HCT116 (cell line): Measurements from ENCODE around the gene MBP. TPM values are rescaled to one million over a fixed set of nuclear protein-coding genes. Genes with fewer than 3 reads are reported as not detected.
A peak's percentile ranks its signal among the peaks of the same experiment; 100 is the strongest.

Experiments
- ATAC-seq: fragments of 200-7000 bp; cut with Tn5 transposase; 2 replicates; pipeline ENCODE4 v1.9.1; 2020; ENCODE audit warnings: mild to moderate bottlenecking, moderate library complexity
- BruUV-seq: library from RNA; stranded (reverse); fragments of 400-500 nt; replicated peaks from 2 replicates; lab custom pipeline; 2021; lab: Mats Ljungman, UMichigan
- CTCF ChIA-PET: fragments of 300-600 bp; sonication (Branson Sonifier 250); formaldehyde crosslinking; loops from one replicate; lab custom pipeline; 2021; ENCODE audit warnings: antibody characterized with exemption; lab: Charles Lee
- POLR2A ChIA-PET: fragments of 300-600, 350-600 bp; sonication (Branson Sonifier 250); formaldehyde crosslinking; loops from one replicate; lab custom pipeline; 2021; ENCODE audit warnings: antibody characterized with exemption; lab: Charles Lee
- RAD21 ChIA-PET, 2 experiments: fragments of 300-600 bp; sonication (Branson Sonifier 250); formaldehyde crosslinking; loops; one replicate each; lab custom pipeline; 2023; ENCODE audit warnings: low total read pairs in 2 of 2; ENCODE audit not compliant: uncharacterized antibody in 2 of 2, unreplicated experiment in 2 of 2, low non-redundant PET in 1 of 2; lab: Charles Lee
- DNase-seq: peaks from one replicate; pipeline ENCODE4 v3.0.0-alpha.2; 2010; ENCODE audit warnings: low read depth, low spot score
- H2AFZ ChIP-seq: fragments of 200-600 bp; shearing (Covaris generic), sonication (generic); 2 replicates; pipeline ENCODE4 v1.6.1; 2017; ENCODE audit warnings: low read depth, mixed run types, mixed read lengths, antibody characterized with exemption, low read length; ENCODE audit not compliant: poor library complexity, severe bottlenecking
- H3K27ac ChIP-seq: 2 replicates; pipeline ENCODE4 v1.5.1; 2012; ENCODE audit warnings: low read depth, low read length
- H3K27me3 ChIP-seq: fragments of 200-600 bp; sonication (generic); 2 replicates; pipeline ENCODE4 v1.6.1; 2016; ENCODE audit warnings: mixed run types, low read length, mixed read lengths; ENCODE audit not compliant: insufficient read depth
- H3K36me3 ChIP-seq, 2 experiments: fragments of 200-500 bp in 1 of 2; fragments of 200-600 bp in 1 of 2; sonication (Bioruptor generic) in 1 of 2; sonication (generic) in 1 of 2; 2 replicates each; pipeline versions ENCODE4 v1.5.1 to v1.6.1; 2014 to 2016; ENCODE audit warnings: low read length in 2 of 2, inconsistent platforms in 1 of 2, mixed read lengths in 1 of 2, mixed run types in 1 of 2; ENCODE audit not compliant: insufficient read depth in 2 of 2, control insufficient read depth in 1 of 2
- H3K4me1 ChIP-seq, 2 experiments: fragments of 200-600 bp in 1 of 2; sonication (generic) in 1 of 2; 2 replicates each; pipeline versions ENCODE4 v1.5.1 to v1.6.1; 2012 to 2017; ENCODE audit warnings: low read length in 2 of 2, inconsistent platforms in 1 of 2, mild to moderate bottlenecking in 1 of 2, mixed read lengths in 1 of 2, mixed run types in 1 of 2, moderate library complexity in 1 of 2; ENCODE audit not compliant: insufficient read depth in 2 of 2, control insufficient read depth in 1 of 2
- H3K4me2 ChIP-seq: fragments of 200-600 bp; sonication (generic); 2 replicates; pipeline ENCODE4 v1.6.1; 2017; ENCODE audit warnings: mixed run types, low read length, mixed read lengths
- H3K4me3 ChIP-seq, 2 experiments: fragments of 200-600 bp in 1 of 2; sonication (generic) in 1 of 2; replicated peaks in 1 of 2; 2 replicates each; pipeline ENCODE4 v1.5.1; 2011 to 2016; ENCODE audit warnings: low read length in 2 of 2, control low read depth in 1 of 2, low read depth in 1 of 2, mild to moderate bottlenecking in 1 of 2, mixed read lengths in 1 of 2, mixed run types in 1 of 2
- H3K79me2 ChIP-seq: fragments of 200-600 bp; sonication (generic); 2 replicates; pipeline ENCODE4 v1.6.1; 2017; ENCODE audit warnings: mild to moderate bottlenecking, mixed run types, low read length, moderate library complexity, mixed read lengths; ENCODE audit not compliant: insufficient read depth
- H3K9ac ChIP-seq: fragments of 200-600 bp; sonication (generic); 2 replicates; pipeline ENCODE4 v1.6.1; 2016; ENCODE audit warnings: low read length, mixed read lengths
- H3K9me2 ChIP-seq: fragments of 200-600 bp; sonication (generic), shearing (Covaris generic); 2 replicates; pipeline ENCODE4 v1.6.1; 2017; ENCODE audit warnings: mixed run types, mild to moderate bottlenecking, moderate library complexity; ENCODE audit not compliant: insufficient read depth
- H3K9me3 ChIP-seq, 2 experiments: fragments of 200-500 bp in 1 of 2; fragments of 200-600 bp in 1 of 2; sonication (Bioruptor generic) in 1 of 2; sonication (generic) in 1 of 2; 2 replicates each; pipeline ENCODE4 v1.6.1; 2014 to 2017; ENCODE audit warnings: low read length in 2 of 2, mixed read lengths in 2 of 2, inconsistent platforms in 1 of 2, low read depth in 1 of 2, mild to moderate bottlenecking in 1 of 2, mixed run types in 1 of 2, moderate library complexity in 1 of 2; ENCODE audit not compliant: control insufficient read depth in 1 of 2, insufficient read depth in 1 of 2
- H4K20me1 ChIP-seq: fragments of 200-600 bp; sonication (generic), shearing (Covaris generic); 2 replicates; pipeline ENCODE4 v1.6.1; 2017; ENCODE audit warnings: mixed run types, mild to moderate bottlenecking, moderate library complexity; ENCODE audit not compliant: insufficient read depth
- CTCF ChIP-seq, 3 experiments: fragments of 200-600 bp in 1 of 3; sonication (generic) in 1 of 3; IDR thresholded peaks in 2 of 3; conservative IDR thresholded peaks in 1 of 3; 2 replicates each; pipeline ENCODE4 v1.5.1; 2012 to 2017; ENCODE audit warnings: low read depth in 2 of 3, low read length in 2 of 3, antibody characterized with exemption in 1 of 3, borderline replicate concordance in 1 of 3, control low read depth in 1 of 3, mild to moderate bottlenecking in 1 of 3, mixed read lengths in 1 of 3, mixed run types in 1 of 3, moderate library complexity in 1 of 3; ENCODE audit not compliant: insufficient read depth in 1 of 3
- EGR1 ChIP-seq: IDR thresholded peaks from 2 replicates; pipeline ENCODE4 v1.6.1; 2012; ENCODE audit warnings: low read depth
- ELF1 ChIP-seq: IDR thresholded peaks from 2 replicates; pipeline ENCODE4 v1.6.1; 2012; ENCODE audit warnings: low read depth, borderline replicate concordance
- EZH2 ChIP-seq: fragments of 200-600 bp; sonication (generic); IDR thresholded peaks from 2 replicates; pipeline ENCODE4 v1.6.1; 2017; ENCODE audit warnings: antibody characterized with exemption, mixed run types
- POLR2AphosphoS5 ChIP-seq: IDR thresholded peaks from 2 replicates; pipeline ENCODE4 v1.6.1; 2011; ENCODE audit warnings: mild to moderate bottlenecking, low read depth, low read length, moderate library complexity
- RAD21 ChIP-seq: IDR thresholded peaks from 2 replicates; pipeline ENCODE4 v1.6.1; 2012; ENCODE audit warnings: low read depth, mild to moderate bottlenecking
- SP1 ChIP-seq: IDR thresholded peaks from 2 replicates; pipeline ENCODE4 v1.6.1; 2012; ENCODE audit warnings: low read depth
- YY1 ChIP-seq: IDR thresholded peaks from 2 replicates; pipeline ENCODE4 v1.6.1; 2011; ENCODE audit warnings: low read length, low read depth, moderate library complexity, mild to moderate bottlenecking; ENCODE audit not compliant: insufficient replicate concordance; ENCODE audit errors: extremely low read depth
- ZBTB33 ChIP-seq: IDR thresholded peaks from 2 replicates; pipeline ENCODE4 v1.6.1; 2011; ENCODE audit warnings: mild to moderate bottlenecking, low read length, moderate library complexity; ENCODE audit not compliant: insufficient replicate concordance; ENCODE audit errors: extremely low read depth
- intact Hi-C: fragments of 100-400 bp; cut with micrococcal nuclease; formaldehyde crosslinking; loops from 2 replicates; pipeline ENCODE4 v1.10.0; 2022
- total RNA-seq: library from RNA; stranded (reverse); gene quantifications from one replicate; pipeline ENCODE4 v1.2.1, GENCODE V29; 2021; ENCODE audit not compliant: unreplicated experiment

Gene MBP
- total RNA-seq, 1 experiment from 2014 or later = 34.9 TPM

GRCh38 chr18:77141401-77142118, 9.0 kb upstream of the MBP start:
- ChIA-PET CTCF (interaction anchor here (0.6 to 2.2 kb wide), 2 partner anchors 27 to 70 kb away, joined by 3 to 8 read pairs; no protein-coding TSS in a partner anchor), RAD21 (interaction anchor here in 1 of 2 experiments (0.7 kb wide), 1 partner anchor 91 kb away, joined by 3 read pairs; no protein-coding TSS in a partner anchor), POLR2A (interaction anchor here (0.7 to 1.2 kb wide), 2 partner anchors 70 to 352 kb away, joined by 3 read pairs; no protein-coding TSS in a partner anchor)
- H3K4me2 ChIP-seq = peak overlapping the region; percentile 19; the same call in 1 of the 2 replicates
- peaks cover 0 to 4% of the 10 kb centered on the region in 2 experiments; a peak in 1 of 4 replicates for H3K9me3 ChIP-seq
- no peaks in the 10 kb centered on the region for H3K79me2 ChIP-seq
- H3K27ac ChIP-seq = no peak overlapping the region
- H3K4me3 ChIP-seq = no peak overlapping the region
- no TSS peak for BruUV-seq
- ATAC-seq (peak; percentile 63), DNase-seq (no peak)
- no peaks in the 10 kb centered on the region for H3K36me3 ChIP-seq
- no peaks in the 10 kb centered on the region for H3K27me3 ChIP-seq
- no peaks in the 10 kb centered on the region for H3K9me2 ChIP-seq
- H4K20me1 ChIP-seq = no peaks in the 10 kb centered on the region
- intact Hi-C loops = no loop called here
- H3K9ac ChIP-seq = no peak overlapping the region
- H3K4me1 ChIP-seq = peaks cover 0 to 3% of the 10 kb centered on the region in 2 experiments; a peak in 1 of 4 replicates
- H2AFZ ChIP-seq = no peak overlapping the region
- TF ChIP-seq POLR2AphosphoS5 (no peak), SP1 (no peak), ZBTB33 (no peak), EGR1 (no peak), CTCF (IDR thresholded peaks at IDR 0.05 in 2 of 3, conservative IDR thresholded peaks at IDR 0.05 in 1 of 3; ENCODE audit: borderline replicate concordance in 1 of 3, insufficient read depth in 1 of 3, low read depth in 2 of 3, low read length in 2 of 3) (peak in 2 of 3 experiments; percentile 41 to 54; a peak in 4 of 6 replicates), YY1 (no peak), ELF1 (no peak), RAD21 (peak; percentile 33), EZH2 (no peak)
